Measurements from ENCODE around the gene DLG5. TPM values are rescaled to one million over a fixed set of nuclear protein-coding genes. Genes with fewer than 3 reads are reported as not detected.
A peak's percentile ranks its signal among the peaks of the same experiment; 100 is the strongest.

The DLG5 gene
- total RNA-seq, 1 experiment from 2014 or later: 0.19 TPM

- Histone ChIP-seq H3K27me3 (ENCODE audit: low read length) (no peaks in the 10 kb centered on the region), H3K9me2 (replicated peaks; ENCODE audit: insufficient read depth, low read length) (no peaks in the 10 kb centered on the region), H3K4me2 (ENCODE audit: low read depth, low read length, poor library complexity, severe bottlenecking) (peak overlapping the region; percentile 56), H4K20me1 (ENCODE audit: insufficient read depth, low read depth, low read length) (no peaks in the 10 kb centered on the region), H3K9me3 (ENCODE audit: low read length) (no peaks in the 10 kb centered on the region), H3K36me3 (ENCODE audit: insufficient read depth, low read length) (no peaks in the 10 kb centered on the region), H3K9ac (ENCODE audit: low read length) (peak overlapping the region; percentile 33), H3K4me3 (ENCODE audit: low read length) (peak overlapping the region; percentile 5; the same call in 1 of the 2 replicates), H3K27ac (ENCODE audit: low read length) (peak overlapping the region; percentile 45), H3K4me1 (ENCODE audit: low read length) (peaks cover 47% of the 10 kb centered on the region), H3K79me2 (ENCODE audit: low read length) (no peaks in the 10 kb centered on the region), H2AFZ (ENCODE audit: low read length) (peak overlapping the region; percentile 64)
- DNase-seq: peak; percentile 86
Measured at GRCh38 chr10:77877441-77878344, 48.9 kb downstream of the DLG5 start.

GRCh38 chr10:77875730-77876129, 50.8 kb downstream of the DLG5 start:
- no peak overlapping the region for H3K27ac ChIP-seq (ENCODE audit: low read length)
- H3K79me2 ChIP-seq (ENCODE audit: low read length): no peaks in the 10 kb centered on the region
- H3K36me3 ChIP-seq (ENCODE audit: insufficient read depth, low read length): no peaks in the 10 kb centered on the region
- no peak overlapping the region for H3K4me2 ChIP-seq (ENCODE audit: low read depth, low read length, poor library complexity, severe bottlenecking)
- no peaks in the 10 kb centered on the region for H4K20me1 ChIP-seq (ENCODE audit: insufficient read depth, low read depth, low read length)
- H3K9me3 ChIP-seq (ENCODE audit: low read length): no peaks in the 10 kb centered on the region
- H3K4me1 ChIP-seq (ENCODE audit: low read length): peaks cover 47% of the 10 kb centered on the region
- no peak overlapping the region for H2AFZ ChIP-seq (ENCODE audit: low read length)
- no peak overlapping the region for H3K4me3 ChIP-seq (ENCODE audit: low read length)
- H3K9me2 ChIP-seq (replicated peaks; ENCODE audit: insufficient read depth, low read length): no peaks in the 10 kb centered on the region
- no peak for DNase-seq
- H3K9ac ChIP-seq (ENCODE audit: low read length): no peak overlapping the region
- H3K27me3 ChIP-seq (ENCODE audit: low read length): no peaks in the 10 kb centered on the region

GRCh38 chr10:77874872-77875271, 51.7 kb downstream of the DLG5 start:
- no peaks in the 10 kb centered on the region for H3K79me2 ChIP-seq (ENCODE audit: low read length)
- H3K9ac ChIP-seq (ENCODE audit: low read length): no peak overlapping the region
- no peaks in the 10 kb centered on the region for H4K20me1 ChIP-seq (ENCODE audit: insufficient read depth, low read depth, low read length)
- H3K27ac ChIP-seq (ENCODE audit: low read length): no peak overlapping the region
- no peak overlapping the region for H3K4me2 ChIP-seq (ENCODE audit: low read depth, low read length, poor library complexity, severe bottlenecking)
- H2AFZ ChIP-seq (ENCODE audit: low read length): no peak overlapping the region
- no peaks in the 10 kb centered on the region for H3K9me3 ChIP-seq (ENCODE audit: low read length)
- peaks cover 47% of the 10 kb centered on the region for H3K4me1 ChIP-seq (ENCODE audit: low read length)
- DNase-seq: no peak
- H3K4me3 ChIP-seq (ENCODE audit: low read length): no peak overlapping the region
- H3K9me2 ChIP-seq (replicated peaks; ENCODE audit: insufficient read depth, low read length): no peaks in the 10 kb centered on the region
- H3K36me3 ChIP-seq (ENCODE audit: insufficient read depth, low read length): no peaks in the 10 kb centered on the region
- no peaks in the 10 kb centered on the region for H3K27me3 ChIP-seq (ENCODE audit: low read length)

- Histone ChIP-seq H3K79me2 (ENCODE audit: low read length) (no peaks in the 10 kb centered on the region), H3K9me3 (ENCODE audit: low read length) (no peaks in the 10 kb centered on the region), H3K4me1 (ENCODE audit: low read length) (peaks cover 40% of the 10 kb centered on the region), H3K36me3 (ENCODE audit: insufficient read depth, low read length) (no peaks in the 10 kb centered on the region), H4K20me1 (ENCODE audit: insufficient read depth, low read depth, low read length) (no peaks in the 10 kb centered on the region), H2AFZ (ENCODE audit: low read length) (peak overlapping the region; percentile 65; the same call in 1 of the 2 replicates), H3K9me2 (replicated peaks; ENCODE audit: insufficient read depth, low read length) (no peaks in the 10 kb centered on the region), H3K27ac (ENCODE audit: low read length) (peak overlapping the region; percentile 48), H3K27me3 (ENCODE audit: low read length) (no peaks in the 10 kb centered on the region), H3K4me3 (ENCODE audit: low read length) (peak overlapping the region; percentile 52), H3K9ac (ENCODE audit: low read length) (peak overlapping the region; percentile 46), H3K4me2 (ENCODE audit: low read depth, low read length, poor library complexity, severe bottlenecking) (peak overlapping the region; percentile 59)
- peak; percentile 90 for DNase-seq
Measured at GRCh38 chr10:77873536-77874380, 52.8 kb downstream of the DLG5 start.

GRCh38 chr10:77872947-77873535, 53.5 kb downstream of the DLG5 start:
- Histone ChIP-seq H3K27ac (ENCODE audit: low read length) (peak overlapping the region; percentile 48), H3K27me3 (ENCODE audit: low read length) (no peaks in the 10 kb centered on the region), H3K36me3 (ENCODE audit: insufficient read depth, low read length) (no peaks in the 10 kb centered on the region), H3K4me3 (ENCODE audit: low read length) (peak overlapping the region; percentile 52), H3K9ac (ENCODE audit: low read length) (peak overlapping the region; percentile 46), H2AFZ (ENCODE audit: low read length) (no peak overlapping the region; the same call in 1 of the 2 replicates), H3K4me1 (ENCODE audit: low read length) (peaks cover 32% of the 10 kb centered on the region), H3K9me3 (ENCODE audit: low read length) (no peaks in the 10 kb centered on the region), H3K79me2 (ENCODE audit: low read length) (no peaks in the 10 kb centered on the region), H3K4me2 (ENCODE audit: low read depth, low read length, poor library complexity, severe bottlenecking) (peak overlapping the region; percentile 59), H3K9me2 (replicated peaks; ENCODE audit: insufficient read depth, low read length) (no peaks in the 10 kb centered on the region), H4K20me1 (ENCODE audit: insufficient read depth, low read depth, low read length) (no peaks in the 10 kb centered on the region)
- no peak for DNase-seq

- DNase-seq: no peak
- Histone ChIP-seq H3K4me3 (ENCODE audit: low read length) (no peak overlapping the region), H4K20me1 (ENCODE audit: insufficient read depth, low read depth, low read length) (no peaks in the 10 kb centered on the region), H3K4me2 (ENCODE audit: low read depth, low read length, poor library complexity, severe bottlenecking) (no peak overlapping the region), H3K36me3 (ENCODE audit: insufficient read depth, low read length) (no peaks in the 10 kb centered on the region), H3K27me3 (ENCODE audit: low read length) (no peaks in the 10 kb centered on the region), H3K27ac (ENCODE audit: low read length) (no peak overlapping the region), H3K79me2 (ENCODE audit: low read length) (no peaks in the 10 kb centered on the region), H3K9me2 (replicated peaks; ENCODE audit: insufficient read depth, low read length) (no peaks in the 10 kb centered on the region), H2AFZ (ENCODE audit: low read length) (no peak overlapping the region), H3K4me1 (ENCODE audit: low read length) (peaks cover 30% of the 10 kb centered on the region), H3K9ac (ENCODE audit: low read length) (no peak overlapping the region), H3K9me3 (ENCODE audit: low read length) (no peaks in the 10 kb centered on the region)
Measured at GRCh38 chr10:77872151-77872946, 54.2 kb downstream of the DLG5 start.

GRCh38 chr10:77869626-77870420, 56.7 kb downstream of the DLG5 start:
- Histone ChIP-seq H3K4me2 (ENCODE audit: low read depth, low read length, poor library complexity, severe bottlenecking) (no peak overlapping the region), H3K4me3 (ENCODE audit: low read length) (no peak overlapping the region), H3K36me3 (ENCODE audit: insufficient read depth, low read length) (no peaks in the 10 kb centered on the region), H3K9me2 (replicated peaks; ENCODE audit: insufficient read depth, low read length) (no peaks in the 10 kb centered on the region), H3K27me3 (ENCODE audit: low read length) (no peaks in the 10 kb centered on the region), H4K20me1 (ENCODE audit: insufficient read depth, low read depth, low read length) (no peaks in the 10 kb centered on the region; the same call in 1 of the 2 replicates), H3K27ac (ENCODE audit: low read length) (no peak overlapping the region), H3K9me3 (ENCODE audit: low read length) (no peaks in the 10 kb centered on the region), H3K79me2 (ENCODE audit: low read length) (no peaks in the 10 kb centered on the region), H2AFZ (ENCODE audit: low read length) (no peak overlapping the region), H3K9ac (ENCODE audit: low read length) (no peak overlapping the region), H3K4me1 (ENCODE audit: low read length) (peaks cover 32% of the 10 kb centered on the region)
- no peak for DNase-seq
